K562 (cell line): ENCODE results near the gene SFI1. TPM values are rescaled to one million over a fixed set of nuclear protein-coding genes. Genes with fewer than 3 reads are reported as not detected.

Source experiments
- COPS2 ChIP-seq: fragments of 450-650 bp; conservative IDR thresholded peaks from 2 replicates; pipeline ENCODE4 v1.6.1; 2016; ENCODE audit warnings: mild to moderate bottlenecking, moderate library complexity
- CREM ChIP-seq: IDR thresholded peaks from 2 replicates; pipeline ENCODE4 v1.6.1; 2014; ENCODE audit warnings: antibody characterized with exemption, low read depth
- CTBP1 ChIP-seq: fragments of 450-650 bp; IDR thresholded peaks from 2 replicates; pipeline ENCODE4 v1.6.1; 2016; ENCODE audit warnings: borderline replicate concordance
- DPF2 ChIP-seq: fragments of 450-650 bp; IDR thresholded peaks from 2 replicates; pipeline ENCODE4 v1.6.1; 2016
- ESRRA ChIP-seq: fragments of 450-650 bp; IDR thresholded peaks from 2 replicates; pipeline ENCODE4 v1.6.1; 2014; ENCODE audit warnings: low read depth, mild to moderate bottlenecking, moderate library complexity, borderline replicate concordance
- GABPB1 ChIP-seq: sonication (generic); formaldehyde crosslinking; IDR thresholded peaks from 2 replicates; pipeline ENCODE4 v1.8.0; 2022; ENCODE audit warnings: mild to moderate bottlenecking, missing genetic modification reagents
- KHSRP ChIP-seq: fragments of 450-650 bp; IDR thresholded peaks from 2 replicates; pipeline ENCODE4 v1.6.1; 2017
- MECOM ChIP-seq: fragments of 250-450 bp; sonication (Bioruptor Pico); IDR thresholded peaks from 2 replicates; pipeline ENCODE4 v1.8.0; 2022; ENCODE audit warnings: inconsistent platforms
- NCOA4 ChIP-seq: fragments of 450-650 bp; IDR thresholded peaks from 2 replicates; pipeline ENCODE4 v1.6.1; 2018; ENCODE audit warnings: mild to moderate bottlenecking; ENCODE audit not compliant: partially characterized antibody
- NONO ChIP-seq, 2 experiments: fragments of 200-400 bp in 1 of 2; fragments of 450-650 bp in 1 of 2; formaldehyde crosslinking in 1 of 2; IDR thresholded peaks; 2 replicates each; pipeline ENCODE4 v1.6.1; 2017; ENCODE audit warnings: low read depth in 2 of 2, mild to moderate bottlenecking in 2 of 2, moderate library complexity in 2 of 2, low read length in 1 of 2
- NR2C1 ChIP-seq, 2 experiments: fragments of 450-650 bp; IDR thresholded peaks; 2 replicates each; pipeline ENCODE4 v1.6.1; 2017; ENCODE audit warnings: mild to moderate bottlenecking in 2 of 2, antibody characterized with exemption in 1 of 2, inconsistent platforms in 1 of 2, missing compliant biosample characterization in 1 of 2, missing genetic modification characterization in 1 of 2
- POLR2A ChIP-seq: fragments of 450-650 bp; conservative IDR thresholded peaks from 2 replicates; pipeline ENCODE4 v1.6.1; 2016
- RBFOX2 ChIP-seq: fragments of 200-400 bp; formaldehyde crosslinking; IDR thresholded peaks from 2 replicates; pipeline ENCODE4 v1.6.1; 2017; ENCODE audit warnings: low read depth, mild to moderate bottlenecking, low read length, moderate library complexity
- SUPT5H ChIP-seq: fragments of 450-650 bp; IDR thresholded peaks from 2 replicates; pipeline ENCODE4 v1.6.1; 2016
- XRCC4 ChIP-seq: IDR thresholded peaks from one replicate; pipeline ENCODE4 v1.6.1; 2011; ENCODE audit not compliant: insufficient read depth, insufficient read length; ENCODE audit errors: extremely low read depth
- ZNF589 ChIP-seq: fragments of 200-800 bp; sonication (Bioruptor generic); IDR thresholded peaks from 2 replicates; pipeline ENCODE4 v1.6.1; 2016; ENCODE audit warnings: low read depth, missing genetic modification characterization, missing compliant biosample characterization
- polyA plus RNA-seq, 8 experiments: library from polyadenylated mRNA; depleted of rRNA in 4 of 8; stranded (reverse) in 5 of 8; unstranded in 3 of 8; fragments of >200 nt; fragmentation: Nextera tagmentation in 2 of 8; fragmentation: Illumina TruSeq in 1 of 8; extraction: Ambion mirVana in 2 of 8; extraction: Trizol in 1 of 8; gene quantifications; 2 replicates each; pipeline versions ENCODE4 v1.2.1 to v1.2.3, GENCODE V29; 2011 to 2014; ENCODE audit warnings: inconsistent platforms in 1 of 8, missing spikeins in 1 of 8
- total RNA-seq, 7 experiments: library from RNA; depleted of rRNA in 6 of 7; stranded (reverse); fragments of >200 nt in 6 of 7; fragmentation: Illumina TruSeq in 2 of 7; extraction: Trizol in 2 of 7; gene quantifications; 2 replicates each; pipeline versions ENCODE4 v1.2.1 to v1.2.3, GENCODE V29; 2011 to 2021; ENCODE audit warnings: low replicate concordance in 1 of 7
- TF ChIP-seq, protein P1 (sequence below): sonication (generic); formaldehyde crosslinking; IDR thresholded peaks from 2 replicates; pipeline ENCODE4 v1.8.0; 2022; ENCODE audit warnings: mild to moderate bottlenecking, missing genetic modification reagents
- TF ChIP-seq, protein P2 (sequence below): fragments of 450-650 bp; IDR thresholded peaks from 2 replicates; pipeline ENCODE4 v1.6.1; 2016; ENCODE audit warnings: borderline replicate concordance
- TF ChIP-seq, protein P3 (sequence below): sonication (generic); IDR thresholded peaks from 2 replicates; pipeline ENCODE4 v1.6.1; 2016
- TF ChIP-seq, protein P4 (sequence below): fragments of 250-450 bp; sonication (Bioruptor Pico); IDR thresholded peaks from 2 replicates; pipeline ENCODE4 v1.8.0; 2021; ENCODE audit warnings: moderate library complexity, mild to moderate bottlenecking, inconsistent platforms
- TF ChIP-seq, protein P5 (sequence below): fragments of 250-450 bp; sonication (Bioruptor Pico); IDR thresholded peaks from 2 replicates; pipeline ENCODE4 v1.4.0; 2020; ENCODE audit warnings: mild to moderate bottlenecking

Gene SFI1
- total and polyA plus RNA-seq, 9 of the 15 experiments (the other 6 are each of a cell fraction or from before 2014, with no cell fraction given) = 3.0 to 25.6 (median 14.1) TPM

DNA sequence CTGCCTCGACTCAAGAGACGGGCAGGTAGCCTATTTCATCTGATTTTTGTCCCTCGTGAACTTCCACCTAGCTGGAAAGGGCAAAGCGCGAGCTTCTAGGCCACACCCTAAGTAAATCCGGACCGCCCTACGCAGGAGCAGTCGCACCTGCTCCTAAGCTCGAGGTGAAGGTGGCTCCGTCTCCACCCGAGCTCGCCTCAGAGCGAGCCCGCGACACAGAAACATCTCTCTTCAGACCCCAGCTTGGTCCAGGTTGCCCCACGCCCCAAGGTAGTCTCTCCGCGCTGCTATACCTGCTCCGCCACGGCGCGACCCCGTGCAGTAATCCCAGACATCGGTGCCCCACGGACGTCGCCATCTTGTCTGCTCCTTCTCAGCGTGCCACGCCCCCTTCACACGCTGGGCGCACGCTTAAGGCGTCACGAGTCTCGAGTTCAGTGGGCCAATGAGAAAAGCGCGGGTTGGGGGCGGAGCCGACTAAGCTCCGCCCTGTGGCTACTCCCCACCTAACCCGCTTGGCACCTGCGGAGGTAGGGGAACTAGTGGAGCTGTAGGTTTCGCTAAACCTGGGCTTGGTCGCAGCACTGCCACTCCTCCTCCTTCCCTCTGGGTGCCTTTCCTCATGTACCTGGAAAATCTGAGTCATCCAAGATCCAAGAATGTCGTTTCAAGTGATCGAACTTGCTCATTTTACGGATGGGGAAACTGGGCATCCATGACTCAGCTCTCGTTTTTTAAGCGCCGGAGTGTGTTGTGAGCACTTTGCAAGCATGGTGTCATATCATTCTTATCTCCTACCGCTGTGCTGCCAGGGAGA, 165.7 kb downstream of the SFI1 start, which contains the start of gene PISD (continued):
- TF ChIP-seq RBFOX2 (peak; percentile 89), GABPB1 (peak; percentile 35; the same call in 1 of the 2 replicates), DPF2 (peak; percentile 62; the same call in 1 of the 2 replicates), NONO (IDR thresholded peaks at IDR 0.05; ENCODE audit: low read depth in 2 of 2, low read length in 1 of 2) (no peak), SUPT5H (peak; percentile 77), CREM (peak; percentile 98), ZNF589 (CRISPR knock-in tag) (no peak), NCOA4 (no peak), CTBP1 (peak; percentile 65; the same call in 1 of the 2 replicates), MECOM (no peak), ESRRA (peak; percentile 52), POLR2A (peak; percentile 84), KHSRP (peak; percentile 66; the same call in 1 of the 2 replicates), NR2C1 (IDR thresholded peaks at IDR 0.05) (0 out of 2 replicates have a peak, but pooled peaks have one; percentile 29), NR2C1 (tag; IDR thresholded peaks at IDR 0.05) (no peak), COPS2 (no peak), XRCC4 (no peak)
- TF ChIP-seq, protein P1, sequence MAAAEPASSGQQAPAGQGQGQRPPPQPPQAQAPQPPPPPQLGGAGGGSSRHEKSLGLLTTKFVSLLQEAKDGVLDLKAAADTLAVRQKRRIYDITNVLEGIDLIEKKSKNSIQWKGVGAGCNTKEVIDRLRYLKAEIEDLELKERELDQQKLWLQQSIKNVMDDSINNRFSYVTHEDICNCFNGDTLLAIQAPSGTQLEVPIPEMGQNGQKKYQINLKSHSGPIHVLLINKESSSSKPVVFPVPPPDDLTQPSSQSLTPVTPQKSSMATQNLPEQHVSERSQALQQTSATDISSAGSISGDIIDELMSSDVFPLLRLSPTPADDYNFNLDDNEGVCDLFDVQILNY = peak; percentile 44; the same call in 1 of the 2 replicates
- TF ChIP-seq, protein P2, sequence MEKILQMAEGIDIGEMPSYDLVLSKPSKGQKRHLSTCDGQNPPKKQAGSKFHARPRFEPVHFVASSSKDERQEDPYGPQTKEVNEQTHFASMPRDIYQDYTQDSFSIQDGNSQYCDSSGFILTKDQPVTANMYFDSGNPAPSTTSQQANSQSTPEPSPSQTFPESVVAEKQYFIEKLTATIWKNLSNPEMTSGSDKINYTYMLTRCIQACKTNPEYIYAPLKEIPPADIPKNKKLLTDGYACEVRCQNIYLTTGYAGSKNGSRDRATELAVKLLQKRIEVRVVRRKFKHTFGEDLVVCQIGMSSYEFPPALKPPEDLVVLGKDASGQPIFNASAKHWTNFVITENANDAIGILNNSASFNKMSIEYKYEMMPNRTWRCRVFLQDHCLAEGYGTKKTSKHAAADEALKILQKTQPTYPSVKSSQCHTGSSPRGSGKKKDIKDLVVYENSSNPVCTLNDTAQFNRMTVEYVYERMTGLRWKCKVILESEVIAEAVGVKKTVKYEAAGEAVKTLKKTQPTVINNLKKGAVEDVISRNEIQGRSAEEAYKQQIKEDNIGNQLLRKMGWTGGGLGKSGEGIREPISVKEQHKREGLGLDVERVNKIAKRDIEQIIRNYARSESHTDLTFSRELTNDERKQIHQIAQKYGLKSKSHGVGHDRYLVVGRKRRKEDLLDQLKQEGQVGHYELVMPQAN = peak; percentile 99
- TF ChIP-seq, protein P3, sequence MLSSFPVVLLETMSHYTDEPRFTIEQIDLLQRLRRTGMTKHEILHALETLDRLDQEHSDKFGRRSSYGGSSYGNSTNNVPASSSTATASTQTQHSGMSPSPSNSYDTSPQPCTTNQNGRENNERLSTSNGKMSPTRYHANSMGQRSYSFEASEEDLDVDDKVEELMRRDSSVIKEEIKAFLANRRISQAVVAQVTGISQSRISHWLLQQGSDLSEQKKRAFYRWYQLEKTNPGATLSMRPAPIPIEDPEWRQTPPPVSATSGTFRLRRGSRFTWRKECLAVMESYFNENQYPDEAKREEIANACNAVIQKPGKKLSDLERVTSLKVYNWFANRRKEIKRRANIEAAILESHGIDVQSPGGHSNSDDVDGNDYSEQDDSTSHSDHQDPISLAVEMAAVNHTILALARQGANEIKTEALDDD = peak; percentile 20; the same call in 1 of the 2 replicates
- TF ChIP-seq, protein P4, sequence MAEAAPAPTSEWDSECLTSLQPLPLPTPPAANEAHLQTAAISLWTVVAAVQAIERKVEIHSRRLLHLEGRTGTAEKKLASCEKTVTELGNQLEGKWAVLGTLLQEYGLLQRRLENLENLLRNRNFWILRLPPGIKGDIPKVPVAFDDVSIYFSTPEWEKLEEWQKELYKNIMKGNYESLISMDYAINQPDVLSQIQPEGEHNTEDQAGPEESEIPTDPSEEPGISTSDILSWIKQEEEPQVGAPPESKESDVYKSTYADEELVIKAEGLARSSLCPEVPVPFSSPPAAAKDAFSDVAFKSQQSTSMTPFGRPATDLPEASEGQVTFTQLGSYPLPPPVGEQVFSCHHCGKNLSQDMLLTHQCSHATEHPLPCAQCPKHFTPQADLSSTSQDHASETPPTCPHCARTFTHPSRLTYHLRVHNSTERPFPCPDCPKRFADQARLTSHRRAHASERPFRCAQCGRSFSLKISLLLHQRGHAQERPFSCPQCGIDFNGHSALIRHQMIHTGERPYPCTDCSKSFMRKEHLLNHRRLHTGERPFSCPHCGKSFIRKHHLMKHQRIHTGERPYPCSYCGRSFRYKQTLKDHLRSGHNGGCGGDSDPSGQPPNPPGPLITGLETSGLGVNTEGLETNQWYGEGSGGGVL (CRISPR knock-in tag) = no peak
- TF ChIP-seq, protein P5, sequence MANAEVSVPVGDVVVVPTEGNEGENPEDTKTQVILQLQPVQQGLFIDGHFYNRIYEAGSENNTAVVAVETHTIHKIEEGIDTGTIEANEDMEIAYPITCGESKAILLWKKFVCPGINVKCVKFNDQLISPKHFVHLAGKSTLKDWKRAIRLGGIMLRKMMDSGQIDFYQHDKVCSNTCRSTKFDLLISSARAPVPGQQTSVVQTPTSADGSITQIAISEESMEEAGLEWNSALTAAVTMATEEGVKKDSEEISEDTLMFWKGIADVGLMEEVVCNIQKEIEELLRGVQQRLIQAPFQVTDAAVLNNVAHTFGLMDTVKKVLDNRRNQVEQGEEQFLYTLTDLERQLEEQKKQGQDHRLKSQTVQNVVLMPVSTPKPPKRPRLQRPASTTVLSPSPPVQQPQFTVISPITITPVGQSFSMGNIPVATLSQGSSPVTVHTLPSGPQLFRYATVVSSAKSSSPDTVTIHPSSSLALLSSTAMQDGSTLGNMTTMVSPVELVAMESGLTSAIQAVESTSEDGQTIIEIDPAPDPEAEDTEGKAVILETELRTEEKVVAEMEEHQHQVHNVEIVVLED = peak; percentile 55; the same call in 1 of the 2 replicates
